Measurements from ENCODE around the gene TIMM22. TPM values are rescaled to one million over a fixed set of nuclear protein-coding genes. Genes with fewer than 3 reads are reported as not detected.
"Not testable (repeated sequence)": the region's sequence is repeated elsewhere in the genome, so short reads cannot be mapped to it uniquely, and the experiment has no call there.

TIMM22 gene
- polyA plus RNA-seq, 3 donors: 3.2 to 13.6 (median 13.1) TPM

- Histone ChIP-seq H3K36me3 (replicated peaks in 1 of 2; ENCODE audit: control insufficient read depth in 1 of 2, insufficient read depth in 2 of 2, low read length in 2 of 2) (peaks cover 45 to 70% of the 10 kb centered on the region in 2 donors), H2AFZ (ENCODE audit: insufficient read depth, low read depth, low read length, poor library complexity, severe bottlenecking) (no peak overlapping the region), H3K9ac (ENCODE audit: insufficient read depth, low read length, poor library complexity, severe bottlenecking) (no peak overlapping the region), H3K79me2 (ENCODE audit: insufficient read depth, low read length) (peaks cover 20% of the 10 kb centered on the region), H3K27ac (ENCODE audit: low read depth in 1 of 2, low read length in 2 of 2) (no peak overlapping the region), H3K4me2 (replicated peaks; ENCODE audit: extremely low read depth, low read length, poor library complexity, severe bottlenecking) (no peak overlapping the region), H3K9me3 (replicated peaks in 1 of 2; ENCODE audit: control insufficient read depth in 1 of 2, insufficient read depth in 1 of 2, low read length in 2 of 2) (no peaks in the 10 kb centered on the region), H3K27me3 (ENCODE audit: control insufficient read depth in 2 of 2, insufficient read depth in 2 of 2, low read length in 2 of 2) (no peaks in the 10 kb centered on the region), H3K4me3 (replicated peaks in 1 of 3; ENCODE audit: low read depth in 2 of 3, low read length in 3 of 3) (no peak overlapping the region), H4K20me1 (ENCODE audit: insufficient read depth, low read length) (peaks cover 84% of the 10 kb centered on the region), H3K4me1 (ENCODE audit: control insufficient read depth in 1 of 2, insufficient read depth in 2 of 2, low read length in 2 of 2) (no peaks in the 10 kb centered on the region)
- Mint-ChIP-seq H3K4me3 (no peak overlapping the region), H3K4me1 (peaks cover 2% of the 10 kb centered on the region), H3K9me3 (no peaks in the 10 kb centered on the region), H3K36me3 (peaks cover 44 to 68% of the 10 kb centered on the region in 2 donors), H3K27ac (peak overlapping the region in 3 of 7 donors; percentile 6 to 31 (median 21)), H3K27me3 (ENCODE audit: low read depth in 3 of 3) (peaks cover 0 to 2% (median 0%) of the 10 kb centered on the region in 3 donors)
- DNase-seq: no peak
- intact Hi-C loops (cut with micrococcal nuclease): no loop called here
- 93% methylated on average over 19 of the region's 20 CpGs for WGBS (ENCODE audit: insufficient coverage)
- TF ChIP-seq CTCF (IDR thresholded peaks at IDR 0.05): no peak
These were observed 51.0 kb downstream of the TIMM22 start for GRCh38 chr17:1047879-1048470.

GRCh38 chr17:1048516-1049115 is 51.7 kb downstream of the TIMM22 start:
- H2AFZ ChIP-seq (ENCODE audit: insufficient read depth, low read depth, low read length, poor library complexity, severe bottlenecking); H3K9me3 Mint-ChIP-seq; intact Hi-C loops (cut with micrococcal nuclease); H3K4me3 ChIP-seq (replicated peaks in 1 of 3; ENCODE audit: low read depth in 2 of 3, low read length in 3 of 3); H3K4me2 ChIP-seq (replicated peaks; ENCODE audit: extremely low read depth, low read length, poor library complexity, severe bottlenecking); H3K4me1 ChIP-seq (ENCODE audit: control insufficient read depth in 1 of 2, insufficient read depth in 2 of 2, low read length in 2 of 2); DNase-seq; H3K9ac ChIP-seq (ENCODE audit: insufficient read depth, low read length, poor library complexity, severe bottlenecking); H3K27ac ChIP-seq (ENCODE audit: low read depth in 1 of 2, low read length in 2 of 2); H3K4me1 Mint-ChIP-seq; H3K27me3 ChIP-seq (ENCODE audit: control insufficient read depth in 2 of 2, insufficient read depth in 2 of 2, low read length in 2 of 2); H3K27me3 Mint-ChIP-seq (ENCODE audit: low read depth in 3 of 3); H3K4me3 Mint-ChIP-seq; H3K9me3 ChIP-seq (replicated peaks in 1 of 2; ENCODE audit: control insufficient read depth in 1 of 2, insufficient read depth in 1 of 2, low read length in 2 of 2): not testable (repeated sequence)
- Histone ChIP-seq H4K20me1 (ENCODE audit: insufficient read depth, low read length) (peaks cover 82% of the 10 kb centered on the region), H3K79me2 (ENCODE audit: insufficient read depth, low read length) (peaks cover 20% of the 10 kb centered on the region), H3K36me3 (replicated peaks in 1 of 2; ENCODE audit: control insufficient read depth in 1 of 2, insufficient read depth in 2 of 2, low read length in 2 of 2) (peaks cover 49 to 74% of the 10 kb centered on the region in 2 donors)
- Mint-ChIP-seq H3K36me3 (peaks cover 47 to 70% of the 10 kb centered on the region in 2 donors), H3K27ac (peak overlapping the region in 1 of 7 donors; percentile 23)
- 98% methylated on average over 17 of the region's 49 CpGs for WGBS (ENCODE audit: insufficient coverage)
